Measurements from ENCODE around the gene CPHXL2. TPM values are rescaled to one million over a fixed set of nuclear protein-coding genes. Genes with fewer than 3 reads are reported as not detected.

The CPHXL2 gene
- total RNA-seq, 1 donor from 2014 or later, result not detected

DNA sequence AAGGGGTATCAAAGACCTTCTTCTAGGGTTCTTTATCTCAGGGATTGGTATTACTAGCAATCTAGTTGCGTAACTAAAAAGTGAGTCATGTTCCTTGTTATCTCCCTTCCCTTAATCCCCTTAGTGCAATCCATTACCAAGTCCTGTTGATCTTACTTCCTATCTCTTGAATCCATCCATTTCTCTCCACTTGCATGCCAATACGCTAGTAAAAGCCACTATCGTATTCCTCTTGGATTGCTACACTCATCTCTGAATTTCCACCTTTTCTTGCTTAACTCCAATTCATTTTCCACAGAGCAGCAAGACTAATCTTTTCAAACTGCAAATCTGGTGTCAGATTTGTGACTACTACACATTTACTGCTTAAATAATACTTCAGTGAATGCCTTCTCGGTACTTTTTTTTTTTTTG, 51.9 kb downstream of the CPHXL2 start:
- no peak overlapping the region for H3K4me3 ChIP-seq (ENCODE audit: low read length in 3 of 3)
- H3K27ac ChIP-seq (ENCODE audit: low read depth, low read length), result no peak overlapping the region
- no peak overlapping the region for H3K9ac ChIP-seq (ENCODE audit: low read depth in 1 of 3, low read length in 3 of 3)
- H3K27me3 ChIP-seq (ENCODE audit: control insufficient read depth in 3 of 3, insufficient read depth in 3 of 3, low read length in 3 of 3), result no peaks in the 10 kb centered on the region
- peaks cover 11 to 18% (median 11%) of the 10 kb centered on the region in 3 donors for H3K4me1 ChIP-seq (ENCODE audit: control insufficient read depth in 3 of 3, insufficient read depth in 3 of 3, low read length in 3 of 3)
- H3K9me3 ChIP-seq (ENCODE audit: control insufficient read depth in 3 of 3, low read length in 3 of 3), result no peaks in the 10 kb centered on the region
- H3K36me3 ChIP-seq (ENCODE audit: control insufficient read depth in 3 of 3, insufficient read depth in 3 of 3, low read length in 3 of 3), result peaks cover 42 to 52% (median 46%) of the 10 kb centered on the region in 3 donors

DNA sequence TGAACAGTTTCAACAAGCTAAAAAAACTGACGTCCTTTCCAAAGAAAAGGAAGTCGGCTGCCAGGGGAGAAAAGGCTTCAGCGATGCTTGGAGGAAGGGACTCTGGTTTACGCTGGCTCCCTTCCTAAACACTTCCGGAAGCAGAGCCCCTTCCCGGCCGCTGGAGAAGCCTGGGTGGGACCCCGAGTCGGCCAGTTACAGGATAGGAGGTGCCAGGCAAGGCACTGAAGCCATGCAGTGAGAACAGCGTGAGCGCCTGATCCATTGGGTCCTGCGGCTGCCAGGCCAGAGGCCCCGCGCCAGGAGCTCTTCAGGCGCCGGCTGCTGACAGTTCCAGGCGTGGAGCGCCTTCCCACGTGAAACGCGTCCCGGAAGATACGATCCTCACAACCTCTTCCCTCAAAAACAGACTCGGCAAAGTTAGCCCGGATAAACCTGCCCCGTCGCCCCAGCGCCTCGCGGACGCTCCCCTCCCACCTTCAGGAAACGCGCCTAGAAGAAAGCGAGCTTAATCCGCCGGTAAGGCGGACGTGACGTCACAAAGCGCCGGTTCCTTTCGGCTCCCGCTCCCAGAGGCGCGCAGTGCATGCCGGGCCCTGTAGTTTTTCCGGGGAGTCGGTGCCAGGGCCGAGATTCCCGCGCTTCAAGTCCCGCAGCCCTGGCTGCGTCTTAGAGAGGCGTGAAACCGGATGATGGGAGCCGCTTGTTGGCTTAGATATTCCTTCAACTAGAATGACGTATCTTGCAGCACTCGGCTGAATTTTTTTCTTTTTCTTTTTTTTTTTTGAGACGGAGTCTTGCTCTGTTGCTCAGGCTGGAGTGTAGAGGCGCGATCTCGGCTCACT, 53.8 kb downstream of the CPHXL2 start, which contains the start of gene ADAT1:
TSS of gene ADAT1 (minus strand) at position 521 of the 845 bp plus-strand sequence. CDS start 2,482 bp downstream, outside the sequence.
- Histone ChIP-seq H3K27me3 (ENCODE audit: control insufficient read depth in 3 of 3, insufficient read depth in 3 of 3, low read length in 3 of 3) (no peaks in the 10 kb centered on the region), H3K36me3 (ENCODE audit: control insufficient read depth in 3 of 3, insufficient read depth in 3 of 3, low read length in 3 of 3) (peaks cover 25 to 39% (median 36%) of the 10 kb centered on the region in 3 donors), H3K9me3 (ENCODE audit: control insufficient read depth in 3 of 3, low read length in 3 of 3) (no peaks in the 10 kb centered on the region)

DNA sequence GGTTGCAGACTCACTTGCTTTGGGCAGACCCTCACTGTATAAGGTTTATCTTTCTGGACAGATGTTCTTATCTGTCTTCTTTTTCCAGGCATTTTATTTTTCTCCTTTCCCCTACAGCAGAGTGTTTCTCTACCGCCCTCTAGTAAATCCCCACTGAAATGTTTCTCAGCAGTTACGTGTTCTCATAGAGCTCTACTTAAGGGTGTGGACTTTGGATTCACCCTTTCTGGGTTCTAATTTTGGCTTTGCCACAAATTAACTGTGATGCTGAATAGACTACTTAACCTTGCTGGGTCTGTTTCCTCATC, 55.7 kb downstream of the CPHXL2 start:
- Histone ChIP-seq H3K27ac (ENCODE audit: low read depth, low read length) (no peak overlapping the region), H3K4me3 (ENCODE audit: low read length in 3 of 3) (no peak overlapping the region), H3K9ac (ENCODE audit: low read depth in 1 of 3, low read length in 3 of 3) (no peak overlapping the region), H3K27me3 (ENCODE audit: control insufficient read depth in 3 of 3, insufficient read depth in 3 of 3, low read length in 3 of 3) (no peaks in the 10 kb centered on the region), H3K36me3 (ENCODE audit: control insufficient read depth in 3 of 3, insufficient read depth in 3 of 3, low read length in 3 of 3) (peaks cover 16 to 32% (median 30%) of the 10 kb centered on the region in 3 donors), H3K9me3 (ENCODE audit: control insufficient read depth in 3 of 3, low read length in 3 of 3) (no peaks in the 10 kb centered on the region), H3K4me1 (ENCODE audit: control insufficient read depth in 3 of 3, insufficient read depth in 3 of 3, low read length in 3 of 3) (peaks cover 11 to 18% (median 11%) of the 10 kb centered on the region in 3 donors)

More for the DNA sequence above, 53.8 kb downstream of the CPHXL2 start, which contains the start of gene ADAT1:
- peak within 1 kb of the TSS; percentile 79 to 95 (median 93) for H3K9ac ChIP-seq (ENCODE audit: low read depth in 1 of 3, low read length in 3 of 3)
- H3K4me3 ChIP-seq (ENCODE audit: low read length in 3 of 3), result peak within 1 kb of the TSS; percentile 90 to 96 (median 92)
- H3K27ac ChIP-seq (ENCODE audit: low read depth, low read length), result peak within 1 kb of the TSS; percentile 86
- H3K4me1 ChIP-seq (ENCODE audit: control insufficient read depth in 3 of 3, insufficient read depth in 3 of 3, low read length in 3 of 3), result peaks cover 11 to 18% (median 11%) of the 10 kb centered on the region in 3 donors

DNA sequence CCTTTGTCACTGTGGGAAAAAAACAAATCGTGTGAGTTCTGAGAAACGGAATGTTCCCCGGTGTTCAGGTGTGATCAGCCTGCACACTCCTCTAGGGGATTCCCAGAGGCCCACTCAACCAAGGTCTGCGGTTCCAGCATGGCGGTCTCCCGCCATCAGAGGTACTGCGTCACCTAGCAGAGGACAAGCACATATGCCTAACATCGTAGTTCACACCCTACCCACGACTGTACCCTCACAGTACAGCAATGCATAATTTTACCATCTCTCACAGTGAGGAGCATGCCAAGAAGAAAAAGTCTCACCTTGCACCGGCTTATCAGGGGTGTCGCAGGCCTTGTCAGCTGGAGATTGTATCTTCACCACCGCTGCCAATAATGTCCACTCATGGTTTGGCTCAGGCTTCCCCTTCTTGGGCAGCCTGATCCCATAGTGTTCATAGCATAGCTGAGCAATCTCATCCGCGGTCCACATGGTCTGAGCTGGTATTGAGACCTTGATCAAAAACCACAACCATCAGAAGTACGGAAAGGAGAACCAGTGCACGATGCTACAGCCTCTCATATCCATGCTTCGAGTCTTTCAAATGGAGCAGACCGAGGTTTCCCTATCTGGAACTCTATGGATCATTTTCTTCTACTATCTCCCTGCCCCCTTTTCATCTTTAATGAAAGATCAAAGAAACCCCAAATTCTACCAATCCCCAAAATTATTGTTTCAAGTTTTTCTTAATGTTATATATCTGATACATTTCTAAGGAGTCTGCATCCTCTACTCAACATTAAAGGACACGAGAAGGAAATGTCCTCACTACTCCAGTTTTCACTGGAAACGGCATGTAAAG, 56.3 kb downstream of the CPHXL2 start:
- Histone ChIP-seq H3K27ac (ENCODE audit: low read depth, low read length) (no peak overlapping the region), H3K27me3 (ENCODE audit: control insufficient read depth in 3 of 3, insufficient read depth in 3 of 3, low read length in 3 of 3) (no peaks in the 10 kb centered on the region), H3K4me3 (ENCODE audit: low read length in 3 of 3) (no peak overlapping the region), H3K9ac (ENCODE audit: low read depth in 1 of 3, low read length in 3 of 3) (no peak overlapping the region), H3K4me1 (ENCODE audit: control insufficient read depth in 3 of 3, insufficient read depth in 3 of 3, low read length in 3 of 3) (peaks cover 11 to 18% (median 11%) of the 10 kb centered on the region in 3 donors), H3K9me3 (ENCODE audit: control insufficient read depth in 3 of 3, low read length in 3 of 3) (no peaks in the 10 kb centered on the region), H3K36me3 (ENCODE audit: control insufficient read depth in 3 of 3, insufficient read depth in 3 of 3, low read length in 3 of 3) (peaks cover 12 to 33% (median 27%) of the 10 kb centered on the region in 3 donors)

GRCh38 chr16:75618780-75619179, 58.0 kb downstream of the CPHXL2 start:
- H3K4me1 ChIP-seq (ENCODE audit: control insufficient read depth in 3 of 3, insufficient read depth in 3 of 3, low read length in 3 of 3), result peaks cover 11 to 18% (median 11%) of the 10 kb centered on the region in 3 donors
- H3K9me3 ChIP-seq (ENCODE audit: control insufficient read depth in 3 of 3, low read length in 3 of 3), result no peaks in the 10 kb centered on the region
- H3K36me3 ChIP-seq (ENCODE audit: control insufficient read depth in 3 of 3, insufficient read depth in 3 of 3, low read length in 3 of 3), result peaks cover 12 to 35% (median 31%) of the 10 kb centered on the region in 3 donors
- no peak overlapping the region for H3K27ac ChIP-seq (ENCODE audit: low read depth, low read length)
- H3K9ac ChIP-seq (ENCODE audit: low read depth in 1 of 3, low read length in 3 of 3), result no peak overlapping the region
- H3K4me3 ChIP-seq (ENCODE audit: low read length in 3 of 3), result no peak overlapping the region
- no peaks in the 10 kb centered on the region for H3K27me3 ChIP-seq (ENCODE audit: control insufficient read depth in 3 of 3, insufficient read depth in 3 of 3, low read length in 3 of 3)

GRCh38 chr16:75617121-75617520, 59.7 kb downstream of the CPHXL2 start:
- Histone ChIP-seq H3K36me3 (ENCODE audit: control insufficient read depth in 3 of 3, insufficient read depth in 3 of 3, low read length in 3 of 3) (peaks cover 22 to 45% (median 36%) of the 10 kb centered on the region in 3 donors), H3K9ac (ENCODE audit: low read depth in 1 of 3, low read length in 3 of 3) (no peak overlapping the region), H3K27ac (ENCODE audit: low read depth, low read length) (no peak overlapping the region), H3K4me1 (ENCODE audit: control insufficient read depth in 3 of 3, insufficient read depth in 3 of 3, low read length in 3 of 3) (peaks cover 7 to 10% (median 7%) of the 10 kb centered on the region in 3 donors), H3K4me3 (ENCODE audit: low read length in 3 of 3) (no peak overlapping the region), H3K27me3 (ENCODE audit: control insufficient read depth in 3 of 3, insufficient read depth in 3 of 3, low read length in 3 of 3) (no peaks in the 10 kb centered on the region), H3K9me3 (ENCODE audit: control insufficient read depth in 3 of 3, low read length in 3 of 3) (no peaks in the 10 kb centered on the region)

DNA sequence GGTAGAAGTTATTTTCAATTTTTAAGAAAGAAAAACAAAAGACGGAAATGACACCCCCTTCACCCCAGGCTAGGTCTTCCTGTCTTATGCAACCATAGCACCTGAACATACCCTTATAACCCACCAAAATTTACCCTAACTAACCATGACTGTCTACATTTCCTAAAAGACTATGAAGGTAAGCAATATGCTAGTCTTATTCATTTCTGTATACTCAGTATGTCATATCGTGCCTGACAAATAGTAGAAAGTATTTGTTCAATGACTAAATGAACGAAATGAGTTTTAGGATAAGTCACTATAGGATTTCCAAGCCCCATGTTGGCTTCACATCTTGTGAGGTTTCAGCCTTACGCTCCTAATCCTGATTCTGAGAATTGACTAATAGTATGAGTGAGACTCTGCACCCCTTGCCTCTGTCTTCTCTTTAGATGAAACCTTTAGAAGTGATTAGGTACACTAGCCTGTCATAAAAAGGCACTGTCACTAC, 60.2 kb downstream of the CPHXL2 start:
- Histone ChIP-seq H3K27ac (ENCODE audit: low read depth, low read length) (no peak overlapping the region), H3K27me3 (ENCODE audit: control insufficient read depth in 3 of 3, insufficient read depth in 3 of 3, low read length in 3 of 3) (no peaks in the 10 kb centered on the region), H3K4me1 (ENCODE audit: control insufficient read depth in 3 of 3, insufficient read depth in 3 of 3, low read length in 3 of 3) (peaks cover 1 to 4% (median 1%) of the 10 kb centered on the region in 3 donors)

GRCh38 chr16:75615619-75616018, 61.2 kb downstream of the CPHXL2 start:
- Histone ChIP-seq H3K36me3 (ENCODE audit: control insufficient read depth in 3 of 3, insufficient read depth in 3 of 3, low read length in 3 of 3) (peaks cover 24 to 55% (median 44%) of the 10 kb centered on the region in 3 donors), H3K27me3 (ENCODE audit: control insufficient read depth in 3 of 3, insufficient read depth in 3 of 3, low read length in 3 of 3) (no peaks in the 10 kb centered on the region)

More for the DNA sequence above, 60.2 kb downstream of the CPHXL2 start:
- no peaks in the 10 kb centered on the region for H3K9me3 ChIP-seq (ENCODE audit: control insufficient read depth in 3 of 3, low read length in 3 of 3)
- peaks cover 24 to 49% (median 39%) of the 10 kb centered on the region in 3 donors for H3K36me3 ChIP-seq (ENCODE audit: control insufficient read depth in 3 of 3, insufficient read depth in 3 of 3, low read length in 3 of 3)
- H3K9ac ChIP-seq (ENCODE audit: low read depth in 1 of 3, low read length in 3 of 3), result no peak overlapping the region
- H3K4me3 ChIP-seq (ENCODE audit: low read length in 3 of 3), result no peak overlapping the region

DNA sequence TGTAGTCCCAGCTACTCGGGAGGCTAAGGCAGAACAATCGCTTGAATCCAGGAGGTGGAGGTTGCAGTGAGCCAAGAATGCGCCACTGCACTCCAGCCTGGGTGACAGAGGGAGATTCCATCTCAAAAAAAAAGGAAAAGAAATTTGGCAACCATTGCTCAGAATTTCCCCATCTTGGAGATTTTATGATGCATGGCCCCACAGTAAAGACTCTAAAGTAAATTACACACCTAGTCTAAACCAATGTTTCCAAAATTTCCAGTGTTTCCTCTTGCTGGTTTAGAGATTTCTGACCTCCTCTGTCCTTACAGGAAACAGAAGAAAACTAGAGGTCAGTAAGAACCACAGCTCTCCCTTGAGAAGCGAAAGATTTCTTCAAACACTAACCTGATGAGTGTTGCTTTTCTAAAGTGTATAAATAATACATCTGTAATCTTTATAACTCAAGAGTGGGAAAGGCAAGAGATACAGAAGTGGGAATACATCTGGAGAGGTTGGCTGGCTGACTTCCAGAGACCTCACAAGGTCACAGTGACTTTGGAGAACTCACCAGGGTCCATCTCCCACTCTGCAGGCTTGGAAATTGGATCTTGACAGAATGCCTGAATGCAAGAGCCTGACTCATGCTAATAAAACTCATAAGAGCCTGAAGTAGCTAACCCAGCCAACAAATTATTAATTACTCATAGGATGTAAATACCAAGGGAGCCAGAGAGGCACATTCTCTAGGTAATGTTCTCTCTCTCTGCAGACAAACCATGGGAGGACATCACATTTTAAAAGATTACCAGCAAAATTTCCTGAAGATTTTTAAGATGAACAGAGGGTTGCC, 62.5 kb downstream of the CPHXL2 start:
- H3K27ac ChIP-seq (ENCODE audit: low read depth, low read length), result no peak overlapping the region
- no peaks in the 10 kb centered on the region for H3K4me1 ChIP-seq (ENCODE audit: control insufficient read depth in 3 of 3, insufficient read depth in 3 of 3, low read length in 3 of 3)
- H3K27me3 ChIP-seq (ENCODE audit: control insufficient read depth in 3 of 3, insufficient read depth in 3 of 3, low read length in 3 of 3), result no peaks in the 10 kb centered on the region
- no peak overlapping the region for H3K9ac ChIP-seq (ENCODE audit: low read depth in 1 of 3, low read length in 3 of 3)
- peaks cover 25 to 57% (median 47%) of the 10 kb centered on the region in 3 donors for H3K36me3 ChIP-seq (ENCODE audit: control insufficient read depth in 3 of 3, insufficient read depth in 3 of 3, low read length in 3 of 3)
- H3K4me3 ChIP-seq (ENCODE audit: low read length in 3 of 3), result no peak overlapping the region
- H3K9me3 ChIP-seq (ENCODE audit: control insufficient read depth in 3 of 3, low read length in 3 of 3), result no peaks in the 10 kb centered on the region

More at GRCh38 chr16:75615619-75616018, 61.2 kb downstream of the CPHXL2 start:
- Histone ChIP-seq H3K4me1 (ENCODE audit: control insufficient read depth in 3 of 3, insufficient read depth in 3 of 3, low read length in 3 of 3) (peaks cover 0 to 3% (median 0%) of the 10 kb centered on the region in 3 donors), H3K9me3 (ENCODE audit: control insufficient read depth in 3 of 3, low read length in 3 of 3) (no peaks in the 10 kb centered on the region), H3K27ac (ENCODE audit: low read depth, low read length) (no peak overlapping the region), H3K9ac (ENCODE audit: low read depth in 1 of 3, low read length in 3 of 3) (no peak overlapping the region), H3K4me3 (ENCODE audit: low read length in 3 of 3) (no peak overlapping the region)
